Esophagus muscularis mucosa (tissue), 4 donors: ENCODE data around the gene FAM107B.

Source experiments
- EP300 ChIP-seq: sonication (generic); formaldehyde crosslinking; IDR thresholded peaks from one replicate; pipeline ENCODE4 v1.6.1; 2017; ENCODE audit warnings: antibody characterized with exemption
- POLR2A ChIP-seq: fragments of 450-650 bp; IDR thresholded peaks from one replicate; pipeline ENCODE4 v1.6.1; 2017; ENCODE audit warnings: antibody characterized with exemption, moderate library complexity, mild to moderate bottlenecking, low read depth
- POLR2AphosphoS5 ChIP-seq, 2 donors: sonication (generic); formaldehyde crosslinking; IDR thresholded peaks; one replicate each; pipeline ENCODE4 v1.6.1; 2017; ENCODE audit warnings: antibody characterized with exemption in 2 of 2
- TF ChIP-seq, protein P1 (sequence below), 3 experiments: fragments of 200-600 bp in 2 of 3; fragments of 450-650 bp in 1 of 3; sonication (generic) in 2 of 3; IDR thresholded peaks; one replicate each; pipeline ENCODE4 v1.5.1; 2017 to 2019; ENCODE audit warnings: antibody characterized with exemption in 3 of 3, mild to moderate bottlenecking in 2 of 3, moderate library complexity in 1 of 3

- TF ChIP-seq, protein P1, sequence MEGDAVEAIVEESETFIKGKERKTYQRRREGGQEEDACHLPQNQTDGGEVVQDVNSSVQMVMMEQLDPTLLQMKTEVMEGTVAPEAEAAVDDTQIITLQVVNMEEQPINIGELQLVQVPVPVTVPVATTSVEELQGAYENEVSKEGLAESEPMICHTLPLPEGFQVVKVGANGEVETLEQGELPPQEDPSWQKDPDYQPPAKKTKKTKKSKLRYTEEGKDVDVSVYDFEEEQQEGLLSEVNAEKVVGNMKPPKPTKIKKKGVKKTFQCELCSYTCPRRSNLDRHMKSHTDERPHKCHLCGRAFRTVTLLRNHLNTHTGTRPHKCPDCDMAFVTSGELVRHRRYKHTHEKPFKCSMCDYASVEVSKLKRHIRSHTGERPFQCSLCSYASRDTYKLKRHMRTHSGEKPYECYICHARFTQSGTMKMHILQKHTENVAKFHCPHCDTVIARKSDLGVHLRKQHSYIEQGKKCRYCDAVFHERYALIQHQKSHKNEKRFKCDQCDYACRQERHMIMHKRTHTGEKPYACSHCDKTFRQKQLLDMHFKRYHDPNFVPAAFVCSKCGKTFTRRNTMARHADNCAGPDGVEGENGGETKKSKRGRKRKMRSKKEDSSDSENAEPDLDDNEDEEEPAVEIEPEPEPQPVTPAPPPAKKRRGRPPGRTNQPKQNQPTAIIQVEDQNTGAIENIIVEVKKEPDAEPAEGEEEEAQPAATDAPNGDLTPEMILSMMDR (IDR thresholded peaks at IDR 0.05): no peak
- no peak for TF ChIP-seq POLR2AphosphoS5 (IDR thresholded peaks at IDR 0.05)
- TF ChIP-seq POLR2A: no peak
- TF ChIP-seq EP300: no peak
These were observed 267.5 kb downstream of the FAM107B start for GRCh38 chr10:14507176-14507575.
